Chondrocyte (in vitro differentiated cells): ENCODE measurements around the gene ACAT2. TPM values are rescaled to one million over a fixed set of nuclear protein-coding genes. Genes with fewer than 3 reads are reported as not detected.

Experiments used
- DNase-seq: peaks from one replicate; pipeline ENCODE4 v3.0.0; 2021; ENCODE audit warnings: mixed read lengths, low spot score
- H3K27ac Mint-ChIP-seq: one replicate; pipeline ENCODE4 v1.8.0; 2021; ENCODE audit warnings: mild to moderate bottlenecking, moderate library complexity, mixed read lengths; ENCODE audit not compliant: unreplicated experiment
- H3K27me3 Mint-ChIP-seq: 2 replicates; pipeline ENCODE4 v1.8.0; 2021; ENCODE audit warnings: low read depth, mixed read lengths
- H3K36me3 Mint-ChIP-seq: 2 replicates; pipeline ENCODE4 v1.8.0; 2021; ENCODE audit warnings: low read depth, mixed read lengths
- H3K4me1 Mint-ChIP-seq: 2 replicates; pipeline ENCODE4 v1.8.0; 2021; ENCODE audit warnings: low read depth, mild to moderate bottlenecking, mixed read lengths
- H3K4me3 Mint-ChIP-seq: one replicate; pipeline ENCODE4 v1.8.0; 2021; ENCODE audit warnings: mild to moderate bottlenecking, moderate library complexity, mixed read lengths; ENCODE audit not compliant: unreplicated experiment
- H3K9me3 Mint-ChIP-seq: 2 replicates; pipeline ENCODE4 v1.8.0; 2021; ENCODE audit warnings: low read depth, mixed read lengths
- CTCF ChIP-seq: fragments of 200-600 bp; sonication (generic); IDR thresholded peaks from 2 replicates; pipeline ENCODE4 v1.5.0; 2021; ENCODE audit warnings: antibody characterized with exemption, mild to moderate bottlenecking, moderate library complexity
- total RNA-seq: library from RNA; stranded (reverse); gene quantifications from 3 replicates; pipeline ENCODE4 v1.2.1, GENCODE V29; 2021

ACAT2 gene
- total RNA-seq, 1 donor from 2014 or later = 36.0 TPM

DNA sequence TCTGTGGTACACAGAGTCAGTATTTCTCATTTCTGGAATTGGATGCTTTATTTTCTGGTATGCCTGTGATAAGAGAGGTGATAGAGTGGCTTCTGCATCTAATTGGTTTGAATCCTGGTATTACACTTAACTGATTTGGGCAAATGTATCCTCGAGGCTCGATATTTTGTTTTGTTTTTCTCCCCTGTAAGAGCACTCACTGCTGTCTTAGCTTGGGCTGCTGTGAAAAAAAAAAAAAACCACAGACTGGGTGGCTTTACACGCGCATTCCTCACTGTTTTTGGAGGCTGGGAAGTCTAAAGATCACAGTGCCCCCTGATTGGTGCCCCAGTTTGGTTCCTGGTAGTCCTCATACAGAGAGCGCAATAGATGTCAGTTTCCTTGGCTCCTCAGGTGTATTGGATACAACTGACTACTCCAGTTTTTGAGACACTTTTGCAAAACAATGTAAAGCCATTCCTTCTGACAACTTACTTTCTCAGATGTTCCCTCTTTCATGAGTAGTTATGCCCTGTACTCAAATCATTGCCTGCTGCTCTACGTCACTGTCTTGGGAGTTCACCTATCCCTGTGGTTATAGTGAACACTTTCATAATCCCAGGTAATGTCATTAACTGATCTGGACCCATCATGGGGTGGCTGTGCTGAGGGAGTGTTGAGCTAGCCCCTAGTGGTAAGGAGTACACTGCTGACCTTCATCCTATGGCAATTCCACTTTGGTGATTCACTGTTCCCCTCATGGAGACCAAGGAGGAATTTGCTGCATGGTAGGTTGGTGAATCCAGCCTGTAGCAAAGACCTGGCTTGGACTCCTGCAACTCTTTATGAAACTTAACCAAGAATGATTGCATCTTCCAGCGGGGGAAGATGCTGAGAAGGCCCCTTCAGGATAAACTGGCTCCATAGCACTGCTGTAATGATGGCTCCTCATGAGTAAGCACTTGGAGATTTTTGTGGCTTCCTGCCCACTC is 3.5 kb upstream of the ACAT2 start:
- H3K36me3 Mint-ChIP-seq = peaks cover 30% of the 10 kb centered on the region
- H3K4me3 Mint-ChIP-seq = no peak overlapping the region
- peak overlapping the region; percentile 38 for H3K27ac Mint-ChIP-seq
- H3K4me1 Mint-ChIP-seq = peaks cover 39% of the 10 kb centered on the region
- H3K9me3 Mint-ChIP-seq = no peaks in the 10 kb centered on the region
- peak; percentile 16 for TF ChIP-seq CTCF
- no peak for DNase-seq
- no peaks in the 10 kb centered on the region for H3K27me3 Mint-ChIP-seq

GRCh38 chr6:159759645-159760044 is 2.2 kb upstream of the ACAT2 start:
- peak overlapping the region; percentile 65 for H3K27ac Mint-ChIP-seq
- H3K4me1 Mint-ChIP-seq = peaks cover 39% of the 10 kb centered on the region
- no peak overlapping the region for H3K4me3 Mint-ChIP-seq
- no peaks in the 10 kb centered on the region for H3K9me3 Mint-ChIP-seq
- H3K27me3 Mint-ChIP-seq = no peaks in the 10 kb centered on the region
- TF ChIP-seq CTCF = no peak
- no peak for DNase-seq
- peaks cover 23% of the 10 kb centered on the region for H3K36me3 Mint-ChIP-seq

- Mint-ChIP-seq H3K4me1 (peaks cover 39% of the 10 kb centered on the region), H3K36me3 (peaks cover 17% of the 10 kb centered on the region), H3K9me3 (no peaks in the 10 kb centered on the region), H3K4me3 (peak overlapping the region; percentile 85), H3K27ac (peak overlapping the region; percentile 98), H3K27me3 (no peaks in the 10 kb centered on the region)
- no peak for DNase-seq
- no peak for TF ChIP-seq CTCF
Observed at GRCh38 chr6:159760602-159761057, 1.2 kb upstream of the ACAT2 start.

- Mint-ChIP-seq H3K36me3 (peaks cover 15% of the 10 kb centered on the region), H3K4me3 (peak overlapping the region; percentile 85), H3K27ac (peak overlapping the region; percentile 98), H3K27me3 (no peaks in the 10 kb centered on the region), H3K4me1 (peaks cover 39% of the 10 kb centered on the region), H3K9me3 (no peaks in the 10 kb centered on the region)
- no peak for DNase-seq
- TF ChIP-seq CTCF = no peak
Observed at GRCh38 chr6:159761129-159761872, 544 bp upstream of the ACAT2 start.

- no peaks in the 10 kb centered on the region for H3K9me3 Mint-ChIP-seq
- H3K27me3 Mint-ChIP-seq = no peaks in the 10 kb centered on the region
- DNase-seq = no peak
- peak overlapping the region; percentile 98 for H3K27ac Mint-ChIP-seq
- H3K4me3 Mint-ChIP-seq = peak overlapping the region; percentile 85
- no peak for TF ChIP-seq CTCF
- peaks cover 20% of the 10 kb centered on the region for H3K36me3 Mint-ChIP-seq
- peaks cover 38% of the 10 kb centered on the region for H3K4me1 Mint-ChIP-seq
Observed at GRCh38 chr6:159762681-159763293, 942 bp downstream of the ACAT2 start.
